ENCODE results near the gene TDRD6. TPM values are rescaled to one million over a fixed set of nuclear protein-coding genes. Genes with fewer than 3 reads are reported as not detected.
"Not testable (repeated sequence)": the region's sequence is repeated elsewhere in the genome, so short reads cannot be mapped to it uniquely, and the experiment has no call there.

Gene TDRD6, protein sequence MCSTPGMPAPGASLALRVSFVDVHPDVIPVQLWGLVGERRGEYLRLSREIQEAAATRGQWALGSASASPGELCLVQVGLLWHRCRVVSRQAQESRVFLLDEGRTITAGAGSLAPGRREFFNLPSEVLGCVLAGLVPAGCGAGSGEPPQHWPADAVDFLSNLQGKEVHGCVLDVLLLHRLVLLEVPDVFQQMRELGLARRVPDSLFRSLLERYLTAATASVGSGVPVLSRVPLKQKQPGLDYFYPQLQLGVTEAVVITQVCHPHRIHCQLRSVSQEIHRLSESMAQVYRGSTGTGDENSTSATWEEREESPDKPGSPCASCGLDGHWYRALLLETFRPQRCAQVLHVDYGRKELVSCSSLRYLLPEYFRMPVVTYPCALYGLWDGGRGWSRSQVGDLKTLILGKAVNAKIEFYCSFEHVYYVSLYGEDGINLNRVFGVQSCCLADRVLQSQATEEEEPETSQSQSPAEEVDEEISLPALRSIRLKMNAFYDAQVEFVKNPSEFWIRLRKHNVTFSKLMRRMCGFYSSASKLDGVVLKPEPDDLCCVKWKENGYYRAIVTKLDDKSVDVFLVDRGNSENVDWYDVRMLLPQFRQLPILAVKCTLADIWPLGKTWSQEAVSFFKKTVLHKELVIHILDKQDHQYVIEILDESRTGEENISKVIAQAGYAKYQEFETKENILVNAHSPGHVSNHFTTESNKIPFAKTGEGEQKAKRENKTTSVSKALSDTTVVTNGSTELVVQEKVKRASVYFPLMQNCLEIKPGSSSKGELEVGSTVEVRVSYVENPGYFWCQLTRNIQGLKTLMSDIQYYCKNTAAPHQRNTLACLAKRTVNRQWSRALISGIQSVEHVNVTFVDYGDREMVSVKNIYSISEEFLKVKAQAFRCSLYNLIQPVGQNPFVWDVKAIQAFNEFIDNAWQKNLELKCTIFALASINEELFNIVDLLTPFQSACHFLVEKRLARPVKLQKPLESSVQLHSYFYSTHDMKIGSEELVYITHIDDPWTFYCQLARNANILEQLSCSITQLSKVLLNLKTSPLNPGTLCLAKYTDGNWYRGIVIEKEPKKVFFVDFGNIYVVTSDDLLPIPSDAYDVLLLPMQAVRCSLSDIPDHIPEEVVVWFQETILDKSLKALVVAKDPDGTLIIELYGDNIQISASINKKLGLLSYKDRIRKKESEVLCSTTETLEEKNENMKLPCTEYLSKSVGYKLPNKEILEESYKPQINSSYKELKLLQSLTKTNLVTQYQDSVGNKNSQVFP (N-terminal part only)
- total RNA-seq = under 1 TPM; 0.52 to 0.74 TPM
- long read RNA-seq, donor 1 = 0 reads
- long read RNA-seq, donor 2 = 0 reads

- intact Hi-C loops (cut with DNase I) = no loop called here
- DNase-seq (ENCODE audit: low spot score) = no peak
Observed at GRCh38 chr6:46687619-46688097, at the start of gene TDRD6. Gene TDRD6 (plus strand): TSS chr6:46687885. CDS start chr6:46688129, 244 bp downstream.

- DNase-seq (ENCODE audit: low spot score) = no peak
- intact Hi-C loops (cut with DNase I) = no loop called here
Observed at GRCh38 chr6:46637933-46638332, 49.8 kb upstream of the TDRD6 start.

GRCh38 chr6:46638650-46639049, 49.0 kb upstream of the TDRD6 start:
- intact Hi-C loops (cut with DNase I) = no loop called here
- no peak for DNase-seq (ENCODE audit: low spot score)

GRCh38 chr6:46642928-46643751, 44.5 kb upstream of the TDRD6 start:
- DNase-seq (ENCODE audit: low spot score) = no peak
- intact Hi-C loops (cut with DNase I) = no loop called here

DNA sequence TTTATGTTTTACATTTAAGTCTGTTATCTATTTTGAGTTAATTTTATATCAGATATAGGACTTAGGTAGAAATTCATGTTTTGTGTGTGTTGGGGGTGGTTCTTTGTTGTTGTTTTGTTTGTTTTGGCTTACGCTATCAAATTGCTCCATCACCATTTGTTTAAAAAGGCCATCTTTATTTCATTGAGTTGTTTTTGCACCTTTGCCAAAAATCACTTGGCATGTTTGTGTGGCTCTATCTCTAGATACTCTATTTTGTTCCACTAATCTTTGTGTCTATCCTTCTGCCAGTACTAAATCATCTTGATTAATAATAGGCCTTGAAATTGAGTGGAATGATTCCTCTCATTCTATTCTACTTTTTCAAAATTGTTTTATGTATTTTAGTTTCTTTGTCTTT, 42.4 kb upstream of the TDRD6 start:
- intact Hi-C loops (cut with DNase I) = no loop called here
- DNase-seq (ENCODE audit: low spot score) = no peak

- DNase-seq (ENCODE audit: low spot score); intact Hi-C loops (cut with DNase I): not testable (repeated sequence)
Observed at GRCh38 chr6:46648108-46648507, 39.6 kb upstream of the TDRD6 start.

DNA sequence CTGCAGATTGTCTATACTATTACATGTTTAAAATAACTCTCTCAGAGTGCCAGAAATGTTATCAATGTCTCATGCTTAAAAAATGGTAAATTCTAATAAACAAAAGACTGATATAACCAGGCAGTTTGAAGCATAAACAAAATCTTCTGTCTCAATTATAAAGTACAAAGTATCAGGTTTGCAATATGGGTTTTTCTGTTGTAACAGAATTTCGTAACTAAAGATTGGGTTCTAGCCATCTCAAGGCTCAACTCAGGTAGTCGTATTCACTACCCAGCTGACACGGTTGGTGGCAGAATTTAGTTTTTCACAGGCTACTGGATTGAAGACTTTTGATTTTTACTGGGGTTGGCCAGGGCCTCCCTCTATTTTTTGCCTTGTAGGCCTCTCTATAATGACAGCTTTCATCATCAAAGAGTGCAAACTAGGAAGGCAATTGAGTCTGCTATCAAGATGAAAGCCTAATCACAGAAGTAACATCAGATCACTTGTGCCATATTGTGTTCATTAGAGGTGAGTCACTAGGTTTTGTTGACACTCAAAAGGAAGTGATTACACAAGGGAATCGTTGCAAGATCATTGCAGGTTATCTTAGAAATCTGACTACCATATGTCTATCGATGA, 38.7 kb upstream of the TDRD6 start:
- intact Hi-C loops (cut with DNase I) = no loop called here
- no peak for DNase-seq (ENCODE audit: low spot score)

DNA sequence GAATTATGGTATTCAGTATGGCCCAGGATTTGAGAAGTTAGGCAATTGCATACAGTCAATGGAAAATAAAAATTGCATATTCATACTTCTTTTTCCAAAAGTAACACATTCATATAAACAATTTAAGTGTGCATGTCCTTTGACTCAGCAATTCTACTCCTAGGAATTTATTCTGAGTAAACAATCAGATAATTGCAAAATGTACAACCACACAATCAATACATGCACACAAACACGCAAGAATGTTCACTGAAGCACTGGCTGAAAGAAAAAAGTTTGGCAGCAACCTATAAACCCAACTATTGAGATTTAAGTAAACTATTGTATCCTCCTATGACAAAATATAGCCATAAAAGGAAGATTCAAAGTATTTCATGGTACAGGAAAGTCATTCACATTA, 36.7 kb upstream of the TDRD6 start:
- intact Hi-C loops (cut with DNase I) = no loop called here
- no peak for DNase-seq (ENCODE audit: low spot score)

GRCh38 chr6:46651816-46652215, 35.9 kb upstream of the TDRD6 start:
- intact Hi-C loops (cut with DNase I) = no loop called here
- DNase-seq (ENCODE audit: low spot score) = no peak

DNA sequence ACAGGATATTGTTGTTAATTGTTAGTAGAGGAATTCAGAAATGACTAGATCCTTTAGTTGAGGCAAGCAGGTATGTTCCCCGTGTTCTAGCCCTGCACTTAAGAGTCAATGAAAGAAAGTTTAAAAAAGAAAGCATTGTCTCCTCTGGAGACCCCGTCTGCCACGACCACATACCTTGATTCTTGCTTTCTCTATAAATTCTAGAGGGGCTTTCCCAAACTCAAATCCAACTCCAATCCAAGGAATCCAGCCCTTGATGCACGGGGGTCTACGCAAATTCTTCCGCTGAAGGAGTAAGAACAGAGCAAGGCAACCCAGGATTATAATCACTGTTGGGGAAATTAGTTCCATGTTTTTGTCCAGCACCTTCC, 35.5 kb upstream of the TDRD6 start:
- intact Hi-C loops (cut with DNase I) = no loop called here
- DNase-seq (ENCODE audit: low spot score) = no peak

DNA sequence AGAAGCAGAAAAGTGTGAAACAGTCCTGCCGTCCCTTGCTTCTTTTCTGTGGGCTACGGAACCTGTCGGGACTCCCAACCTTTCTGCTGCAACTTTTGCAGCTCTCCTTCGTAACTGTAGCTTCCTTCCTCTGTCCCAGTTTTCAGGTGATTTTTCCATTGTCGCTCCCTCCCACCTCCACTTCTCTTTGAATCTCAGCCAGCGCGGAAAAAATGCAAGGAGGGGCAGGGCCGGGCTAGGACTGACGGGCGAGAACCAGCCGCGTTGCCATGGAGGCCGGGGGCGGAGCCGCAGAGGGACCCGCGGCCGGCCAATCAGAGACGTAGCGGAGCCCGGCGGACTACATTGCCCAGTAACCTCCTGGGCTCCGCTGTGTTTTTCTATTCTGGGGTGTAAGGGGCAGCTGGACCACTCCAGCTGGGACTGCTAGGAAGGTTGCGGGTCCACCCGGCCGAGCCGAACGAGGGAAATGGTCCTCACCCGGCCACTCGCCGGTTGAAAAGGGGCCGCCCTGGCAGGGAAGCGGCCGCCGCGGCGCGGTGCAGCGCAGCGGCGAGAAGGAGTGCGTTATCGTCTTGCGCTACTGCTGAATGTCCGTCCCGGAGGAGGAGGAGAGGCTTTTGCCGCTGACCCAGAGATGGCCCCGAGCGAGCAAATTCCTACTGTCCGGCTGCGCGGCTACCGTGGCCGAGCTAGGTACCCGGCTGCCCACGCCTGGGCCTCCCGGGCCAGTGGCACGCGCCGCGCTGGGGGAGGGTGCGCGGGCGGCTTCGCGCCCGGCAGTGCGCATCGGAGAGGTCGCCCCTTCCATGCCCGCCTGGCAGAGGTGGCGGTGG, 34.9 kb upstream of the TDRD6 start, which contains the start of the genes CYP39A1 and SLC25A27:
Gene CYP39A1 (minus strand): TSS at position 216 of the 836 bp plus-strand sequence. CDS start 236 bp downstream, outside the sequence.
Gene SLC25A27 (plus strand): TSS at position 373 of the 836 bp plus-strand sequence. CDS start 218 bp downstream, at position 591.
- intact Hi-C loops (cut with DNase I) = no loop called here
- peak; percentile 96 for DNase-seq (ENCODE audit: low spot score)

- intact Hi-C loops (cut with DNase I) = no loop called here
- DNase-seq (ENCODE audit: low spot score) = no peak
Observed at GRCh38 chr6:46653439-46654195, 34.1 kb upstream of the TDRD6 start.

DNA sequence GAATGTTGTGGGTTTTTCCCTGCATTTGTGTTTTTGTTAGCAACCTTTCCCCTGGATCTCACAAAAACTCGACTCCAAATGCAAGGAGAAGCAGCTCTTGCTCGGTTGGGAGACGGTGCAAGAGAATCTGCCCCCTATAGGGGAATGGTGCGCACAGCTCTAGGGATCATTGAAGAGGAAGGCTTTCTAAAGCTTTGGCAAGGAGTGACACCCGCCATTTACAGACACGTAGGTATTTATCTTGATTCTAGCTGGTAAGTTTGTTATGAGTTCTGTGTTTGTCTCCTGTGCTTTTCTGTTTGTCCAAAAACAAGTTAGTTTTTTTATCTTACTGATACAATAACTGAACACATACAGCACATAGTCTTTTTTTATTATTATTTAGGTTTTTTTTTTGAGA, 31.9 kb upstream of the TDRD6 start:
- no peak for DNase-seq (ENCODE audit: low spot score)
- intact Hi-C loops (cut with DNase I) = no loop called here

GRCh38 chr6:46657642-46658041, 30.0 kb upstream of the TDRD6 start:
- intact Hi-C loops (cut with DNase I) = no loop called here
- DNase-seq (ENCODE audit: low spot score) = no peak

- intact Hi-C loops (cut with DNase I) = no loop called here
- no peak for DNase-seq (ENCODE audit: low spot score)
Observed at GRCh38 chr6:46661483-46661882, 26.2 kb upstream of the TDRD6 start.

GRCh38 chr6:46667377-46667776, 20.3 kb upstream of the TDRD6 start:
- no peak for DNase-seq (ENCODE audit: low spot score)
- intact Hi-C loops (cut with DNase I) = no loop called here

All from posterior vena cava (tissue), 2 donors.